ENCODE data around the gene OLFM4. TPM values are rescaled to one million over a fixed set of nuclear protein-coding genes. Genes with fewer than 3 reads are reported as not detected.

The OLFM4 gene
- total RNA-seq, 6 experiments from 2014 or later = 0.54 to 0.75 (median 0.73) TPM; not detected in 3

DNA sequence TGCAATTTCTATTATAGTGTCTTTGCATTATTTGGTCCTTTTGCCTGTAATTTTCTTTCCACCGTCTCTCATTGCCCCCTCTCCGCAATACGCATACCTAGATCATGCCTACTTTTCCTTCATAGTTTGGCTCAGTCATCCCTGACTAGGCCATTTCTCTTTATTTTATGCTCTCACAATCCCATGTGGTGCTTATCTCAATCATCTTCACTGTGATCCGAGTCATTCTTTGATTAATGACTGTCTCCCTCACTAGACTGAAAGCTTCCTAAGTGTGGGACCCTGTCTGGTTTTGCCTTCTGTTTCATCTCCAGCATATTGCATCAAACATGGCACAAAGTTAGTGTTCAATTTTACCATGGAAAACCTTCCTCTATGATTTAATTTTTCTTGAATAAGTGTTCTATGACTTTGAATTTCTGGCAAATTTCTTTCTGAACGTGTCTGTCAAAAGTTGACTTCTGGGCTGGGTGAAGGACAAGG is 43.7 kb upstream of the OLFM4 start:
- TF ChIP-seq, protein P1, sequence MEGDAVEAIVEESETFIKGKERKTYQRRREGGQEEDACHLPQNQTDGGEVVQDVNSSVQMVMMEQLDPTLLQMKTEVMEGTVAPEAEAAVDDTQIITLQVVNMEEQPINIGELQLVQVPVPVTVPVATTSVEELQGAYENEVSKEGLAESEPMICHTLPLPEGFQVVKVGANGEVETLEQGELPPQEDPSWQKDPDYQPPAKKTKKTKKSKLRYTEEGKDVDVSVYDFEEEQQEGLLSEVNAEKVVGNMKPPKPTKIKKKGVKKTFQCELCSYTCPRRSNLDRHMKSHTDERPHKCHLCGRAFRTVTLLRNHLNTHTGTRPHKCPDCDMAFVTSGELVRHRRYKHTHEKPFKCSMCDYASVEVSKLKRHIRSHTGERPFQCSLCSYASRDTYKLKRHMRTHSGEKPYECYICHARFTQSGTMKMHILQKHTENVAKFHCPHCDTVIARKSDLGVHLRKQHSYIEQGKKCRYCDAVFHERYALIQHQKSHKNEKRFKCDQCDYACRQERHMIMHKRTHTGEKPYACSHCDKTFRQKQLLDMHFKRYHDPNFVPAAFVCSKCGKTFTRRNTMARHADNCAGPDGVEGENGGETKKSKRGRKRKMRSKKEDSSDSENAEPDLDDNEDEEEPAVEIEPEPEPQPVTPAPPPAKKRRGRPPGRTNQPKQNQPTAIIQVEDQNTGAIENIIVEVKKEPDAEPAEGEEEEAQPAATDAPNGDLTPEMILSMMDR (IDR thresholded peaks at IDR 0.05) = no peak
- TF ChIP-seq POLR2A (IDR thresholded peaks at IDR 0.05) = no peak
- no peak for ATAC-seq
- 69% methylated on average over 5 of the region's 5 CpGs for WGBS (ENCODE audit: insufficient coverage, low coverage, low lambda C conversion rate, missing lambda C conversion rate)
- DNase-seq = no peak
- Histone ChIP-seq H3K36me3 (no peaks in the 10 kb centered on the region), H3K9me3 (no peaks in the 10 kb centered on the region), H3K4me1 (no peaks in the 10 kb centered on the region), H3K27me3 (no peaks in the 10 kb centered on the region), H3K4me3 (no peak overlapping the region), H3K27ac (no peak overlapping the region)
- intact Hi-C loops (cut with DNase I) = no loop called here

DNA sequence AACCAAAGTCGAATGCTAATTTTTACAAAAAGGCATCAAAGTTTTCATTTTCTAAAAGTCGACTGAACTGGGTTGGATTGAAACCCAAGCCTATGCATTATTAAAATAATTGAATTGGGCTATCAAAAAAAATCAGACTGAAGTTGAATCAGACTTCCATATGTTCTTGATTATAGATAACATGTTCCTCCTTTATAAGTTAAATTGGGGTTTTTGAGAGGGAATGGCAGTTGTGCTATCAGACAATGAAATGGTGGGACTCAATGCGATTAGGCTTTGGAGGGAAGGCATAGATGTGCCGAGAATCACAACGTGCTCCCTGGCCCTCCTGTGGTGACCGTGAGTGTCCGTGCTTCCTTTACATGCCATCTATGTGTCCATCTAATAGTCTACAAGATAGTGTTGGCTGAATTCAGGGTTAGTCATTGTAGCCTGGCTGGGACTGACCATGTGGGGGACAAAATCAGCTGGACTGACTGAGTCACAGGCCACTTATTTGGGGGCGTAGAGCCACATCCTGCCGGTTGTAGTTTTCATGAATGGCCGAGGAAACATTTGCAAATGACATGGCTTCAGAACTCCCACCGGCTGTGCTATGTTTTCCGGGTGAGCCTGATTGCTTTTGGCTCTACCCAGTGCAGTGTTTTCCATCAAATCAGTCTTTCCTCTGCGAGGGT is 37.1 kb upstream of the OLFM4 start:
- H3K4me1 ChIP-seq = no peaks in the 10 kb centered on the region
- ATAC-seq = no peak
- H3K36me3 ChIP-seq = no peaks in the 10 kb centered on the region
- H3K27ac ChIP-seq = no peak overlapping the region
- TF ChIP-seq POLR2A (IDR thresholded peaks at IDR 0.05) = no peak
- TF ChIP-seq, protein P1 (IDR thresholded peaks at IDR 0.05) = no peak
- DNase-seq = no peak
- H3K27me3 ChIP-seq = no peaks in the 10 kb centered on the region
- intact Hi-C loops (cut with DNase I) = no loop called here
- no peaks in the 10 kb centered on the region for H3K9me3 ChIP-seq
- 58% methylated on average over 13 of the region's 13 CpGs for WGBS (ENCODE audit: insufficient coverage, low coverage, low lambda C conversion rate, missing lambda C conversion rate)
- H3K4me3 ChIP-seq = no peak overlapping the region

DNA sequence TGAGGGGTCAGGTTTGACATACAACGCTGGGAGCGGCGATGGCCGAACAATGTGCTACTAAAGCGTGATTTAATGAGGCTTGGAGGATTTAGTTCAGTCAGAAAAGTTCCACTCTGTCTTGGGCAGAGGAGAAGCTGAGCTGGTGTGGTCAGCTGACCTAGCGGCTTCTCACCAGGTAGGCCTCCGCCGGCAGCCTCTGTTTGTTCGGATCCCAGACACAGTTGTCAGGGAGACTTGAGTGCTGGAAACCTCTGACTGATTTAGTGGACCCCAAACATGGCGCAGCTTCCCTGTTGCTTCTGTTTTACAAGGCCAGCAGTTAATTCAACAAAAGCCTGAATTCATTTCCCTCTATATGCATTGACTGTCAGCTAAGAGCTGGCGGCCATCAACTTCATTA is 36.5 kb upstream of the OLFM4 start:
- intact Hi-C loops (cut with DNase I) = no loop called here

DNA sequence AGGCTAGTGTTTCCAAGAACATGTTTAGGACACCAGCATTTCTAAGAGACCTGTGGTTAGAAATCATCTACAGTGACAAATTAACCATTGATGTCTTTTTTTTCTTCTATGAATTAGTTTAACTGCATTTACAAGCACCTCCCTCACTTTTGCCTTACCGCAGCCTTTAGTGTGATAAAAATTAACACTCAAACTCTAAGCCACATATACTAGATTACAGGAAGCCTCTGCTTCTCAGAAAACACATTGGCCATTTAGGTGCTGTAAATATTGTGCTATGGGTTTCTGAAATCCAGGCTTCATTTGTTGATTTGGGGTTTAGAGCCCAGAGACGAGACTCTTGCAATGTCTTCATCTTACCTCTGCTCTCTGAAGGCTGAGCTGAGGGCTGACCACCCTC is 34.6 kb upstream of the OLFM4 start:
- Histone ChIP-seq H3K27me3 (no peaks in the 10 kb centered on the region), H3K27ac (no peak overlapping the region), H3K9me3 (no peaks in the 10 kb centered on the region), H3K36me3 (no peaks in the 10 kb centered on the region), H3K4me3 (no peak overlapping the region), H3K4me1 (no peaks in the 10 kb centered on the region)
- ATAC-seq = no peak
- no peak for TF ChIP-seq POLR2A (IDR thresholded peaks at IDR 0.05)
- TF ChIP-seq, protein P1 (IDR thresholded peaks at IDR 0.05) = no peak
- 61% methylated on average over 2 of the region's 2 CpGs for WGBS (ENCODE audit: insufficient coverage, low coverage, low lambda C conversion rate, missing lambda C conversion rate)
- intact Hi-C loops (cut with DNase I) = no loop called here
- no peak for DNase-seq

More for the DNA sequence above, 36.5 kb upstream of the OLFM4 start:
- no peak for TF ChIP-seq POLR2A (IDR thresholded peaks at IDR 0.05)
- TF ChIP-seq, protein P1 (IDR thresholded peaks at IDR 0.05) = no peak
- 74% methylated on average over 7 of the region's 11 CpGs for WGBS (ENCODE audit: insufficient coverage, low coverage, low lambda C conversion rate, missing lambda C conversion rate)
- ATAC-seq (no peak), DNase-seq (no peak)
- Histone ChIP-seq H3K4me1 (no peaks in the 10 kb centered on the region), H3K27me3 (no peaks in the 10 kb centered on the region), H3K36me3 (no peaks in the 10 kb centered on the region), H3K9me3 (no peaks in the 10 kb centered on the region), H3K27ac (no peak overlapping the region), H3K4me3 (no peak overlapping the region)
